HG03066 (cell line): ENCODE measurements around the gene LILRB1.
"Not testable (repeated sequence)": the region's sequence is repeated elsewhere in the genome, so short reads cannot be mapped to it uniquely, and the experiment has no call there.

Source experiments
- ATAC-seq: cut with Tn5 transposase; IDR thresholded peaks from one replicate; pipeline ENCODE4 v1.9.1; 2021; ENCODE audit warnings: low read depth; ENCODE audit not compliant: unreplicated experiment

LILRB1 gene

GRCh38 chr19:54624234-54624633, 6.0 kb upstream of the LILRB1 start:
- not testable (repeated sequence) for ATAC-seq

GRCh38 chr19:54624934-54625730, 5.2 kb upstream of the LILRB1 start:
- ATAC-seq, result not testable (repeated sequence)

- no peak for ATAC-seq
Observed at GRCh38 chr19:54626757-54627156, 3.5 kb upstream of the LILRB1 start.

GRCh38 chr19:54627912-54628311, 2.4 kb upstream of the LILRB1 start:
- ATAC-seq, result not testable (repeated sequence)

- no peak for ATAC-seq
Observed at GRCh38 chr19:54630782-54631181, 498 bp downstream of the LILRB1 start.

GRCh38 chr19:54631489-54632337, 1.4 kb downstream of the LILRB1 start:
- ATAC-seq, result not testable (repeated sequence)

- ATAC-seq, result not testable (repeated sequence)
Observed at GRCh38 chr19:54632517-54632916, 2.2 kb downstream of the LILRB1 start.

GRCh38 chr19:54633401-54633800, 3.1 kb downstream of the LILRB1 start:
- ATAC-seq, result no peak

- ATAC-seq, result not testable (repeated sequence)
Observed at GRCh38 chr19:54636081-54636480, 5.8 kb downstream of the LILRB1 start.

- ATAC-seq, result no peak
Observed at GRCh38 chr19:54638683-54639082, 8.4 kb downstream of the LILRB1 start.

GRCh38 chr19:54642953-54643352, 12.7 kb downstream of the LILRB1 start:
- not testable (repeated sequence) for ATAC-seq

GRCh38 chr19:54643583-54643982, 13.3 kb downstream of the LILRB1 start:
- ATAC-seq, result not testable (repeated sequence)

- ATAC-seq, result no peak
Observed at GRCh38 chr19:54644056-54644455, 13.8 kb downstream of the LILRB1 start.

GRCh38 chr19:54646331-54646841, 16.1 kb downstream of the LILRB1 start:
- ATAC-seq, result no peak

GRCh38 chr19:54648129-54648528, 17.8 kb downstream of the LILRB1 start:
- no peak for ATAC-seq

- ATAC-seq, result no peak
Observed at GRCh38 chr19:54650108-54650655, 19.9 kb downstream of the LILRB1 start.

GRCh38 chr19:54653181-54653809, 23.0 kb downstream of the LILRB1 start:
- ATAC-seq, result no peak

GRCh38 chr19:54654447-54655321, 24.4 kb downstream of the LILRB1 start:
- no peak for ATAC-seq

GRCh38 chr19:54659300-54659699, 29.0 kb downstream of the LILRB1 start:
- no peak for ATAC-seq

- ATAC-seq, result no peak
Observed at GRCh38 chr19:54660306-54660705, 30.0 kb downstream of the LILRB1 start.
